Measurements from ENCODE around the gene GKN1.

DNA sequence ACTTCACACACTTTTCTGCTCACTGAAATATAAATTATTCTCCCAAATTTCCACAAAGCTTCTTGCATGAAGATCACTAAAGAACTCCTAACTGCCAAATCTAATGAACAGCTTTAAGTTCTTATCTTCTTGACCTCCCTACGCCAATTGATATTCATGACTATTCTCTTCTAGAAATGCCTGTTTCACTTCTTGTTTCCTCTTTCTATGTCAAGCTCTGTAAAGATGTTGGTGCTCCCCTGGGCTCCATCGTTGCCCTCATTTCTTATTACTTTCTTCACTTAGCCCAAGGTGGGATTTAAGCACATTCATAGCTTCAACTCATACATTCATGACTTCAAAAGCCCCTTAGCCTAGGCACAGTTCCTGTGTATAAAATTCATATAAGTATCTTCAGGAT, 29.3 kb downstream of the GKN1 start:
- TF ChIP-seq, protein P1, sequence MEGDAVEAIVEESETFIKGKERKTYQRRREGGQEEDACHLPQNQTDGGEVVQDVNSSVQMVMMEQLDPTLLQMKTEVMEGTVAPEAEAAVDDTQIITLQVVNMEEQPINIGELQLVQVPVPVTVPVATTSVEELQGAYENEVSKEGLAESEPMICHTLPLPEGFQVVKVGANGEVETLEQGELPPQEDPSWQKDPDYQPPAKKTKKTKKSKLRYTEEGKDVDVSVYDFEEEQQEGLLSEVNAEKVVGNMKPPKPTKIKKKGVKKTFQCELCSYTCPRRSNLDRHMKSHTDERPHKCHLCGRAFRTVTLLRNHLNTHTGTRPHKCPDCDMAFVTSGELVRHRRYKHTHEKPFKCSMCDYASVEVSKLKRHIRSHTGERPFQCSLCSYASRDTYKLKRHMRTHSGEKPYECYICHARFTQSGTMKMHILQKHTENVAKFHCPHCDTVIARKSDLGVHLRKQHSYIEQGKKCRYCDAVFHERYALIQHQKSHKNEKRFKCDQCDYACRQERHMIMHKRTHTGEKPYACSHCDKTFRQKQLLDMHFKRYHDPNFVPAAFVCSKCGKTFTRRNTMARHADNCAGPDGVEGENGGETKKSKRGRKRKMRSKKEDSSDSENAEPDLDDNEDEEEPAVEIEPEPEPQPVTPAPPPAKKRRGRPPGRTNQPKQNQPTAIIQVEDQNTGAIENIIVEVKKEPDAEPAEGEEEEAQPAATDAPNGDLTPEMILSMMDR (IDR thresholded peaks at IDR 0.05): no peak
- TF ChIP-seq POLR2A (IDR thresholded peaks at IDR 0.05): no peak

Measured in body of pancreas (tissue), 4 donors.